Endothelial cell of umbilical vein (primary cell): ENCODE results near the gene BORCS6.

Source experiments
- EZH2 ChIP-seq: IDR thresholded peaks from 2 replicates; pipeline ENCODE4 v1.6.1; 2012; ENCODE audit warnings: borderline replicate concordance, low read depth, mild to moderate bottlenecking, moderate library complexity, low read length, inconsistent platforms; ENCODE audit not compliant: severe bottlenecking
- GATA2 ChIP-seq: IDR thresholded peaks from 2 replicates; pipeline ENCODE4 v1.7.0; 2011; ENCODE audit warnings: low read depth, mild to moderate bottlenecking, moderate library complexity, mixed read lengths, low read length; ENCODE audit not compliant: insufficient read length, insufficient read depth
- JUN ChIP-seq: IDR thresholded peaks from 2 replicates; pipeline ENCODE4 v1.6.1; 2011; ENCODE audit warnings: borderline replicate concordance, low read depth; ENCODE audit not compliant: insufficient read length, insufficient read depth
- MYC ChIP-seq: IDR thresholded peaks from one replicate; pipeline ENCODE4 v1.6.1; 2011; ENCODE audit warnings: mild to moderate bottlenecking, low read depth, low read length
- POLR2A ChIP-seq: IDR thresholded peaks from 2 replicates; pipeline ENCODE4 v1.6.1; 2012; ENCODE audit warnings: low read depth, mild to moderate bottlenecking, control low read depth, low read length
- POLR2AphosphoS5 ChIP-seq: IDR thresholded peaks from 2 replicates; pipeline ENCODE4 v1.6.1; 2012; ENCODE audit warnings: low read depth, mild to moderate bottlenecking, control low read depth, low read length, moderate library complexity; ENCODE audit not compliant: insufficient read depth
- TF ChIP-seq, protein P1 (sequence below), 2 donors: IDR thresholded peaks; 1 replicate in 1 of 2; 2 replicates in 1 of 2; pipeline ENCODE4 v1.5.1; 2011; ENCODE audit warnings: low read length in 2 of 2, mild to moderate bottlenecking in 2 of 2, moderate library complexity in 2 of 2, control low read depth in 1 of 2, inconsistent platforms in 1 of 2, low read depth in 1 of 2; ENCODE audit not compliant: insufficient read depth in 1 of 2; ENCODE audit errors: extremely low read depth in 1 of 2
- TF ChIP-seq, protein P2 (sequence below): IDR thresholded peaks from 2 replicates; pipeline ENCODE4 v1.6.1; 2011; ENCODE audit not compliant: insufficient read depth, insufficient read length

DNA sequence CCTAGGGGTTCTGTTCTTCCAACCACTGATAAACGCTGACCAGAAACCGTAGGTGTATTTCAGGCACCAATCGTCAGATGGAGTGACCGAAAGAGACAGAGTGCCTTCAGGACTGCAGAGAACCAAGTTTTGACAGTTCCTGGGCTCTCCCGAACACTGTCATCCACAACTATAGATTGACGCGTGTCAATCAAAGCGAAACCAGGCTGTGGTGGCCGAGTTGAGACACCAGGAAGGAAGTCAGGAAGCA is 32.3 kb upstream of the BORCS6 start:
- TF ChIP-seq, protein P1, sequence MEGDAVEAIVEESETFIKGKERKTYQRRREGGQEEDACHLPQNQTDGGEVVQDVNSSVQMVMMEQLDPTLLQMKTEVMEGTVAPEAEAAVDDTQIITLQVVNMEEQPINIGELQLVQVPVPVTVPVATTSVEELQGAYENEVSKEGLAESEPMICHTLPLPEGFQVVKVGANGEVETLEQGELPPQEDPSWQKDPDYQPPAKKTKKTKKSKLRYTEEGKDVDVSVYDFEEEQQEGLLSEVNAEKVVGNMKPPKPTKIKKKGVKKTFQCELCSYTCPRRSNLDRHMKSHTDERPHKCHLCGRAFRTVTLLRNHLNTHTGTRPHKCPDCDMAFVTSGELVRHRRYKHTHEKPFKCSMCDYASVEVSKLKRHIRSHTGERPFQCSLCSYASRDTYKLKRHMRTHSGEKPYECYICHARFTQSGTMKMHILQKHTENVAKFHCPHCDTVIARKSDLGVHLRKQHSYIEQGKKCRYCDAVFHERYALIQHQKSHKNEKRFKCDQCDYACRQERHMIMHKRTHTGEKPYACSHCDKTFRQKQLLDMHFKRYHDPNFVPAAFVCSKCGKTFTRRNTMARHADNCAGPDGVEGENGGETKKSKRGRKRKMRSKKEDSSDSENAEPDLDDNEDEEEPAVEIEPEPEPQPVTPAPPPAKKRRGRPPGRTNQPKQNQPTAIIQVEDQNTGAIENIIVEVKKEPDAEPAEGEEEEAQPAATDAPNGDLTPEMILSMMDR (IDR thresholded peaks at IDR 0.05; ENCODE audit: extremely low read depth in 1 of 2, insufficient read depth in 1 of 2, low read depth in 1 of 2, low read length in 2 of 2), result no peak
- TF ChIP-seq EZH2 (no peak), JUN (no peak), POLR2A (no peak), MYC (no peak), POLR2AphosphoS5 (no peak), GATA2 (no peak)
- TF ChIP-seq, protein P2, sequence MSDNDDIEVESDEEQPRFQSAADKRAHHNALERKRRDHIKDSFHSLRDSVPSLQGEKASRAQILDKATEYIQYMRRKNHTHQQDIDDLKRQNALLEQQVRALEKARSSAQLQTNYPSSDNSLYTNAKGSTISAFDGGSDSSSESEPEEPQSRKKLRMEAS, result no peak
